Measurements from ENCODE around the gene VN1R5. TPM values are rescaled to one million over a fixed set of nuclear protein-coding genes. Genes with fewer than 3 reads are reported as not detected.

The VN1R5 gene
- total and polyA plus RNA-seq, 9 of the 15 experiments (the other 6 are each of a cell fraction or from before 2014, with no cell fraction given): not detected

- TF ChIP-seq ZNF76 (CRISPR knock-in tag; IDR thresholded peaks at IDR 0.05; ENCODE audit: borderline replicate concordance) (no peak), ZBTB1 (CRISPR knock-in tag; IDR thresholded peaks at IDR 0.05; ENCODE audit: borderline replicate concordance, low read depth) (no peak), TAF1 (IDR thresholded peaks at IDR 0.05; ENCODE audit: control insufficient read depth, extremely low read depth, insufficient read depth, low read length, severe bottlenecking) (no peak), ELF1 (tag; IDR thresholded peaks at IDR 0.05) (no peak), POLR2B (IDR thresholded peaks at IDR 0.05; ENCODE audit: low read depth, partially characterized antibody) (no peak), RBM34 (IDR thresholded peaks at IDR 0.05; ENCODE audit: borderline replicate concordance, insufficient read depth, low read length) (no peak), ZNF740 (CRISPR knock-in tag; IDR thresholded peaks at IDR 0.05) (no peak), ZNF740 (tag; IDR thresholded peaks at IDR 0.05) (no peak), ZNF384 (IDR thresholded peaks at IDR 0.05; ENCODE audit: low read depth, low read length) (peak; percentile 68), U2AF2 (optimal IDR thresholded peaks at IDR 0.05; ENCODE audit: low read depth, low read length) (no peak), RAD51 (IDR thresholded peaks at IDR 0.05; ENCODE audit: borderline replicate concordance, low read depth) (no peak), FIP1L1 (IDR thresholded peaks at IDR 0.05; ENCODE audit: low read depth, low read length, poor library complexity, severe bottlenecking) (no peak), KDM2B (CRISPR knock-in tag; IDR thresholded peaks at IDR 0.05) (no peak), ZNF165 (CRISPR knock-in tag; IDR thresholded peaks at IDR 0.05; ENCODE audit: borderline replicate concordance) (no peak), SUPT5H (IDR thresholded peaks at IDR 0.05) (no peak), MAZ (CRISPR knock-in tag; conservative IDR thresholded peaks at IDR 0.05 in 1 of 2, IDR thresholded peaks at IDR 0.05 in 1 of 2) (no peak), ZNF699 (CRISPR knock-in tag; IDR thresholded peaks at IDR 0.05; ENCODE audit: insufficient replicate concordance) (no peak), RAD21 (CRISPR knock-in tag; conservative IDR thresholded peaks at IDR 0.05 in 1 of 2, IDR thresholded peaks at IDR 0.05 in 1 of 2) (no peak)
- TF ChIP-seq, protein P1, sequence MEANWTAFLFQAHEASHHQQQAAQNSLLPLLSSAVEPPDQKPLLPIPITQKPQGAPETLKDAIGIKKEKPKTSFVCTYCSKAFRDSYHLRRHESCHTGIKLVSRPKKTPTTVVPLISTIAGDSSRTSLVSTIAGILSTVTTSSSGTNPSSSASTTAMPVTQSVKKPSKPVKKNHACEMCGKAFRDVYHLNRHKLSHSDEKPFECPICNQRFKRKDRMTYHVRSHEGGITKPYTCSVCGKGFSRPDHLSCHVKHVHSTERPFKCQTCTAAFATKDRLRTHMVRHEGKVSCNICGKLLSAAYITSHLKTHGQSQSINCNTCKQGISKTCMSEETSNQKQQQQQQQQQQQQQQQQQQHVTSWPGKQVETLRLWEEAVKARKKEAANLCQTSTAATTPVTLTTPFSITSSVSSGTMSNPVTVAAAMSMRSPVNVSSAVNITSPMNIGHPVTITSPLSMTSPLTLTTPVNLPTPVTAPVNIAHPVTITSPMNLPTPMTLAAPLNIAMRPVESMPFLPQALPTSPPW (CRISPR knock-in tag; IDR thresholded peaks at IDR 0.05): no peak
- TF ChIP-seq, protein P2, sequence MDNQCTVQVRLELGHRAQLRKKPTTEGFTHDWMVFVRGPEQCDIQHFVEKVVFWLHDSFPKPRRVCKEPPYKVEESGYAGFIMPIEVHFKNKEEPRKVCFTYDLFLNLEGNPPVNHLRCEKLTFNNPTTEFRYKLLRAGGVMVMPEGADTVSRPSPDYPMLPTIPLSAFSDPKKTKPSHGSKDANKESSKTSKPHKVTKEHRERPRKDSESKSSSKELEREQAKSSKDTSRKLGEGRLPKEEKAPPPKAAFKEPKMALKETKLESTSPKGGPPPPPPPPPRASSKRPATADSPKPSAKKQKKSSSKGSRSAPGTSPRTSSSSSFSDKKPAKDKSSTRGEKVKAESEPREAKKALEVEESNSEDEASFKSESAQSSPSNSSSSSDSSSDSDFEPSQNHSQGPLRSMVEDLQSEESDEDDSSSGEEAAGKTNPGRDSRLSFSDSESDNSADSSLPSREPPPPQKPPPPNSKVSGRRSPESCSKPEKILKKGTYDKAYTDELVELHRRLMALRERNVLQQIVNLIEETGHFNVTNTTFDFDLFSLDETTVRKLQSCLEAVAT (IDR thresholded peaks at IDR 0.05): no peak
Measured at GRCh38 chr1:247209396-247209795, 46.5 kb upstream of the VN1R5 start (continued).

Data from K562 (cell line).